ENCODE results near the gene MCF2L.

Gene MCF2L

DNA sequence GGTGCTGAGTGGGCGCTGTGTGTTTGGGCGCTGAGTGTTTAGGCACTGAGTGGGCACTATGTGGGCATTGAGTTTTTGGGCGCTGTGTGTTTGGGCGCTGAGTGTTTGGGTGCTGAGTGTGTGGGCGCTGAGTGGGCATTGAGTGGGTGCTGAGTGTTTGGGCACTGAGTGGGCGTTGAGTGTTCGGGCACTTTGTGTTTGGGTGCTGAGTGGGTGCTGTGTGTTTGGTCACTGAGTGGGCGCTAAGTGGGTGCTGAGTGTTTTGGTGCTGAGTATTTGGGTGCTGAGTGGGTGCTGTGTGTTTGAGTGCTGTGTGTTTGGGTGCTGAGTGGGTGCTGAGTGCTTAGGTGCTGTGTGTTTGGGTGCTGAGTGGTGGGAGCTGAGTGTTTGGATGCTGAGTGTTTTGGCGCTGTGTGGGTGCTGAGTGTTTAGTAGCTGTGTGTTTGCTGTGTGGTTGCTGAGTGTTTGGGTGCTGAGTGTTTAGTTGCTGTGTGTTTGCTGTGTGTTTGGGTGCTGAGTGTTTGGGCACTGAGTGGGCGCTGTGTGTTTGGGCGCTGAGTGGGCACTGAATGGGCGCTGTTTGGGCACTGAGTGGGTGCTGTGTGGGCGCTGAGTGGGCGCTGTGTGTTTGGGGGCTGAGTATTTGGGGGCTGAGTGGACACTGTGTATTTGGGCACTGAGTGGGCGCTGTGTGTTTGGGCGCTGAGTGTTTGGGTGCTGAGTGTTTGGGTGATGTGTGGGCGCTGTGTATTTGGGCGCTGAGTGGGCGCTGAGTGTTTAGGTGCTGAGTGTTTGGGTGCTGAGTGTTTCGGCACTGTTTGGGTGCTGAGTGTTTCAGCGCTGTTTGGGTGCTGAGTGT lies 89.3 kb downstream of the MCF2L start:
- TF ChIP-seq GABPA (IDR thresholded peaks at IDR 0.05; ENCODE audit: low read depth) (no peak), SPI1 (IDR thresholded peaks at IDR 0.05; ENCODE audit: borderline replicate concordance, low read depth) (no peak), POLR2AphosphoS5 (IDR thresholded peaks at IDR 0.05; ENCODE audit: low read depth) (no peak)
- TF ChIP-seq, protein P1, sequence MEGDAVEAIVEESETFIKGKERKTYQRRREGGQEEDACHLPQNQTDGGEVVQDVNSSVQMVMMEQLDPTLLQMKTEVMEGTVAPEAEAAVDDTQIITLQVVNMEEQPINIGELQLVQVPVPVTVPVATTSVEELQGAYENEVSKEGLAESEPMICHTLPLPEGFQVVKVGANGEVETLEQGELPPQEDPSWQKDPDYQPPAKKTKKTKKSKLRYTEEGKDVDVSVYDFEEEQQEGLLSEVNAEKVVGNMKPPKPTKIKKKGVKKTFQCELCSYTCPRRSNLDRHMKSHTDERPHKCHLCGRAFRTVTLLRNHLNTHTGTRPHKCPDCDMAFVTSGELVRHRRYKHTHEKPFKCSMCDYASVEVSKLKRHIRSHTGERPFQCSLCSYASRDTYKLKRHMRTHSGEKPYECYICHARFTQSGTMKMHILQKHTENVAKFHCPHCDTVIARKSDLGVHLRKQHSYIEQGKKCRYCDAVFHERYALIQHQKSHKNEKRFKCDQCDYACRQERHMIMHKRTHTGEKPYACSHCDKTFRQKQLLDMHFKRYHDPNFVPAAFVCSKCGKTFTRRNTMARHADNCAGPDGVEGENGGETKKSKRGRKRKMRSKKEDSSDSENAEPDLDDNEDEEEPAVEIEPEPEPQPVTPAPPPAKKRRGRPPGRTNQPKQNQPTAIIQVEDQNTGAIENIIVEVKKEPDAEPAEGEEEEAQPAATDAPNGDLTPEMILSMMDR (IDR thresholded peaks at IDR 0.05; ENCODE audit: insufficient read depth, low read length) = no peak
- TF ChIP-seq, protein P2, sequence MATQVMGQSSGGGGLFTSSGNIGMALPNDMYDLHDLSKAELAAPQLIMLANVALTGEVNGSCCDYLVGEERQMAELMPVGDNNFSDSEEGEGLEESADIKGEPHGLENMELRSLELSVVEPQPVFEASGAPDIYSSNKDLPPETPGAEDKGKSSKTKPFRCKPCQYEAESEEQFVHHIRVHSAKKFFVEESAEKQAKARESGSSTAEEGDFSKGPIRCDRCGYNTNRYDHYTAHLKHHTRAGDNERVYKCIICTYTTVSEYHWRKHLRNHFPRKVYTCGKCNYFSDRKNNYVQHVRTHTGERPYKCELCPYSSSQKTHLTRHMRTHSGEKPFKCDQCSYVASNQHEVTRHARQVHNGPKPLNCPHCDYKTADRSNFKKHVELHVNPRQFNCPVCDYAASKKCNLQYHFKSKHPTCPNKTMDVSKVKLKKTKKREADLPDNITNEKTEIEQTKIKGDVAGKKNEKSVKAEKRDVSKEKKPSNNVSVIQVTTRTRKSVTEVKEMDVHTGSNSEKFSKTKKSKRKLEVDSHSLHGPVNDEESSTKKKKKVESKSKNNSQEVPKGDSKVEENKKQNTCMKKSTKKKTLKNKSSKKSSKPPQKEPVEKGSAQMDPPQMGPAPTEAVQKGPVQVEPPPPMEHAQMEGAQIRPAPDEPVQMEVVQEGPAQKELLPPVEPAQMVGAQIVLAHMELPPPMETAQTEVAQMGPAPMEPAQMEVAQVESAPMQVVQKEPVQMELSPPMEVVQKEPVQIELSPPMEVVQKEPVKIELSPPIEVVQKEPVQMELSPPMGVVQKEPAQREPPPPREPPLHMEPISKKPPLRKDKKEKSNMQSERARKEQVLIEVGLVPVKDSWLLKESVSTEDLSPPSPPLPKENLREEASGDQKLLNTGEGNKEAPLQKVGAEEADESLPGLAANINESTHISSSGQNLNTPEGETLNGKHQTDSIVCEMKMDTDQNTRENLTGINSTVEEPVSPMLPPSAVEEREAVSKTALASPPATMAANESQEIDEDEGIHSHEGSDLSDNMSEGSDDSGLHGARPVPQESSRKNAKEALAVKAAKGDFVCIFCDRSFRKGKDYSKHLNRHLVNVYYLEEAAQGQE (IDR thresholded peaks at IDR 0.05; ENCODE audit: insufficient replicate concordance, low read depth) = no peak
- no peak overlapping the region for H3K27ac ChIP-seq (replicated peaks)
- no peak for DNase-seq (ENCODE audit: low read depth in 1 of 2, low spot score in 1 of 2)
- H3K4me3 ChIP-seq (replicated peaks; ENCODE audit: insufficient read depth, low read length) = no peak overlapping the region
- H3K27me3 ChIP-seq (ENCODE audit: insufficient read depth, poor library complexity, severe bottlenecking) = no peaks in the 10 kb centered on the region

DNA sequence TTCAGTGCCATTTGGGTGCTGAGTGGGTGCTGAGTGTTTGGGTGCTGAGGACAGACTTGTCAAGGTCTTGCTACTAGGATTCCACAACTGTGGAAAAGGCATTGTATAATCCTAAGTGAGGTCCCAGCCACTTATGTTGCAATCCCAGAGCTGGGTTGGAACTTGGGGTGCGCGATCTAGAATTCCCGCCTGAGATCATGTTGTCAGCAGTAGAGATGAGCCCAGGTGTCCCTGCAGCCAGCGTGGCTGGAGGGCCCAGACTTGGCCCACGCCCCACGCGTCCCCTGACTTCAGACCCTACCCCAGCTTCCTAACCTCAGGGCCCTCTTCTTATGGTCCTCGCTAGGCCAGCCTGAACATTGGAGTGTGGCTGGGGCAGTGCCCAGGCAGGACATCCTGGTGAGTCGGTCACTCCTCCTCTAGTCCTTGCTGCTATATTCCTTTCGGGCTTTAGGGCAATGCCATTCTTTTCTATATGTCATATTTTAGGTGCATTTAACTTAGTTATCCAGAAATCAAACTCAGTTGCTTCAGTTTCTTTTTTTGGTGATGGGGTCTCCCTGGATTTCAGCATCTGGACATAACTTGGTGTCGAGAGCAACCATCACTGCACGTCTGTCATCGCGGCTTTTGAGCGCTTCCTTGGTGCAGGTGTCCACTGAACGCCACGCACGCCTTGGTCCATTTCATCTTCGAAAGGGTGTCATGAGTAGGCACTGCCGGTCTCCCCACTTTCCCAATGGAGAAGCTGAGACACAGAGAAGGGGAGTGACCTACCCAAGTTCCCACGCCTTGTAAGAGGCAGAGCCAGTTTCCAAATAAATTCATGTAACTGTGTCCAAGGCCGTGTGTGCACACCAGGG lies 90.2 kb downstream of the MCF2L start:
- no peak overlapping the region for H3K27ac ChIP-seq (replicated peaks)
- DNase-seq (ENCODE audit: low read depth in 1 of 2, low spot score in 1 of 2) = no peak
- no peaks in the 10 kb centered on the region for H3K27me3 ChIP-seq (ENCODE audit: insufficient read depth, poor library complexity, severe bottlenecking)
- no peak overlapping the region for H3K4me3 ChIP-seq (replicated peaks; ENCODE audit: insufficient read depth, low read length)
- TF ChIP-seq POLR2AphosphoS5 (IDR thresholded peaks at IDR 0.05; ENCODE audit: low read depth) (no peak), SPI1 (IDR thresholded peaks at IDR 0.05; ENCODE audit: borderline replicate concordance, low read depth) (no peak), GABPA (IDR thresholded peaks at IDR 0.05; ENCODE audit: low read depth) (no peak)
- TF ChIP-seq, protein P2 (IDR thresholded peaks at IDR 0.05; ENCODE audit: insufficient replicate concordance, low read depth) = no peak
- TF ChIP-seq, protein P1 (IDR thresholded peaks at IDR 0.05; ENCODE audit: insufficient read depth, low read length) = no peak

DNA sequence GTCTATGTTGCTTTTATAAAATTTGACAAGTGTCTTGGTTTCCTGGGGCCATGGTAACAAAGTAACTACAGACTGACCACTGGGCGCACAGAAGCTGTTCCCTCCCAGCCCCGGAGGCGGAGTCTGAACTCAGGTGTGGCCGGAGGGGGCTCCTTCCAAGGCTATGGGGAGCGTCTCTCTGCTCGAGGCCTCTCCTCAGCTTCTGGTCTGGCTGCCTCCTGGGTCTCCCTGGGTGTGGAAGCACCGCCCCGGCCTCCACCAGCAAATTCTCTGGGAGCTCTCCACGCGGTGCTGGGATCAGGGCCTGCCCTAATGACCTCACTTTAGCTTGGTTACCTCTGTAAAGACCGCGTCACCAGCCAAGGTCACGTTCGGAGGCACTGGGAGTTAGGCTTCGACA lies 90.9 kb downstream of the MCF2L start:
- Histone ChIP-seq H3K4me3 (replicated peaks; ENCODE audit: insufficient read depth, low read length) (no peak overlapping the region), H3K27me3 (ENCODE audit: insufficient read depth, poor library complexity, severe bottlenecking) (no peaks in the 10 kb centered on the region), H3K27ac (replicated peaks) (no peak overlapping the region)
- no peak for DNase-seq (ENCODE audit: low read depth in 1 of 2, low spot score in 1 of 2)
- TF ChIP-seq, protein P2 (IDR thresholded peaks at IDR 0.05; ENCODE audit: insufficient replicate concordance, low read depth) = no peak
- TF ChIP-seq SPI1 (IDR thresholded peaks at IDR 0.05; ENCODE audit: borderline replicate concordance, low read depth) (no peak), GABPA (IDR thresholded peaks at IDR 0.05; ENCODE audit: low read depth) (no peak), POLR2AphosphoS5 (IDR thresholded peaks at IDR 0.05; ENCODE audit: low read depth) (no peak)
- TF ChIP-seq, protein P1 (IDR thresholded peaks at IDR 0.05; ENCODE audit: insufficient read depth, low read length) = no peak

Data from HL-60 (cell line).